Left hindlimb (tissue), 1 donor: ENCODE results near the gene NKX2-4.
"Not testable (repeated sequence)": the region's sequence is repeated elsewhere in the genome, so short reads cannot be mapped to it uniquely, and the experiment has no call there.

ENCODE experiments used
- DNase-seq: peaks from one replicate; pipeline ENCODE4 v3.0.0-alpha.2; 2018

The NKX2-4 gene

DNA sequence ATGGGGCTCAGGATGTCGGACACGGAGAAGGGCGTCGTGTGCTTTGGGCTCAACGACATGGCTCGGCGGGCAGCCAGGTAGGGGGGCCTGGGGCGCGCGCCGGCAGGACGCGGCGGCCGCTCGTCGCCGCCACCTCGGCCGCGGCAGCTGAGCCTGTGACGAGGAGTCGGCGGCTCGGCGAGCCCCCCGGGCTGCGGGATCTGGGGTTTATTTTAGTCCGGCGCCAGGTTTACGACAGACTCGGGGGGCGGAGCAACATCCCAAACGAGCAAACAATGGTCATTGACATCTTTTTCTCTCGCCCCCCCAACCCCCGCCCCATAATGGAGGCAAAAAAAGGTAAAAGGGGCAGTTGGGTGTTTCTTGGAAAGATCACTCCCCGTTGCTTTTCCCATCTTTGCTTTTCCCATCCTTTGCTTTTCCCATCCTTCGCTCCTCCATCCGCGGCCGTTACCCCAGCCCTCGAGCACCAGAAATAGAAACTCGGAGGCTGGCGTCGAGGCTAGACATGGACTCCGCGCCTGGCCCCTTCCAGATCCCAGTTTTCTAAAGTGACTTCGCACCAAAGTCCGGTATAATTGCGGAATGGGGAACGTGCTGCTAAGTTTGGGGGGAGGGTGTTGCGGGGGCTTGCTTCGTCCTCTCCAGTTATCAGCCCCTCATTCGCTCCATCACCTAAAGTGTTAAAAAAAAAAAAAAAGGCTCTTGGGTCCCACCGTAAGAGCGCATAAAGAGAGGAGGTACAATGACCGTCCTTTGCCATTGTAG lies at the start of gene NKX2-4:
NKX2-4 (minus strand) TSS at position 186 of the 768 bp plus-strand sequence; CDS start at position 59, 127 bp downstream.
- DNase-seq, result no peak

GRCh38 chr20:21437816-21438215 lies 40.5 kb upstream of the NKX2-4 start:
- no peak for DNase-seq

- no peak for DNase-seq
These were observed 39.9 kb upstream of the NKX2-4 start for GRCh38 chr20:21437248-21437647.

GRCh38 chr20:21436205-21436604 lies 38.9 kb upstream of the NKX2-4 start:
- no peak for DNase-seq

DNA sequence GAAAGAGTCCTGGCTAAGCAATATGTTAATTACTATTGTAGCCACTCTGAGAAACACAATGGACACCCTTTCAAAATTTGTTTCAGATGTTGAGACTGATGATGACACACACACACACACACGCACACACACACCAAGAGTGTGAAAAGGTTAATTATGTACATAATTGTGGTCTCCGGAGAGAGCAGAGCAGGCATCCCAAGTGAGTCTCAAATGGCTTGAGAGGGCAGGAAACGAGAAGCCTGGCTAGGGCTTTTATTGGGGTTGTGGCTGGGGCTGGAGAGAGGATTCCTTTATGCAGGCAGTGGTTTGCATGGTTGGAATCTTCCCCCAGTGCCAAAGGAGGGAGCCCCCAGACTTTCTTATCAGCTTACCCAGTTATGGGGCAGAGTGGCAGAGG lies 38.2 kb upstream of the NKX2-4 start:
- no peak for DNase-seq

DNA sequence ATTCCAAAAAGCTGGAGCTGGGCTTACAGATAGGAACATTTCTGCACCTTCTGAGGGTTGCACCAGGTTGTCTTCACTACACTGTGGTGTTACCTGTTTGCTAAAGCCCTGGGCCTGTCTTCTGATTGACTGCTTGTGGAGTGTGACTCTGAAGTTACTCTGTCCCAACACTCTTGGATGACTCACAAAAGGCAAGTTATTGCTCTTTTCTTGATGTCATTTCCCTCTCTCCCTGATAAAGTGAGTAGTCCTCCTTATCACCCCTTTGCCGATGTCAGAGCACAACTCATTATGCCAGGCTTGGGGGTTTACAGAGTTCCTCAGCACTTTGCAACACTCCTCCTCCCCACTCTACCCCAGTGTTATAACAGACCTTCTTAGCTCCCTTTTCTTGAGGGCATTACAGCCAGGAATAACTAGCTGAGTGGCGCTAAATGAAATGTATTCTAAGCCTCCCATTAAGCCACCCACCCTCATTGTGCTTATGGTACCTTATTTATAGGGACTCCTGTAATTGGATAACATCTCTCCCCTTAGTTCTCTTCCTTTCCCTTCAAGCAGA lies 36.1 kb upstream of the NKX2-4 start:
- no peak for DNase-seq

- DNase-seq, result no peak
These were observed 35.6 kb upstream of the NKX2-4 start for GRCh38 chr20:21432911-21433310.

DNA sequence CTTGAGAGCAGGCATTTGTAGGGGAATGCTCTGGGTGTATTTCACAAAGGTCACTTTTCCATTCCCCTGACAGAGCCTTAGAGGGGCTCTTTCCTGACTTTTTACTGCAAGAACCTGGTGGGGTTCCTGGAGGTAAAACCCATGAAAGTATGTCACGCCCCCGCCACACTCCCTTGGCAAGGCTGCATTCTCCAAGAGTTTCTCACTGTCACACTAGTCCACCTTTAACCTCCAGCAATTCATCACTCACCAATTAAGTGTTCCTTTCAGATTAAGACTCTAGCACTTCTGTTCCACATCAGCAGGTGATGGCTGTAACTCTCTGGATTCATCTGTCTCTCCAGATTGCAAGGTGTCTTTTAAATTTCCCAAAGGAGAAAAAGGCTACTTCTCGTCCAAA lies 32.7 kb upstream of the NKX2-4 start:
- DNase-seq, result no peak

DNA sequence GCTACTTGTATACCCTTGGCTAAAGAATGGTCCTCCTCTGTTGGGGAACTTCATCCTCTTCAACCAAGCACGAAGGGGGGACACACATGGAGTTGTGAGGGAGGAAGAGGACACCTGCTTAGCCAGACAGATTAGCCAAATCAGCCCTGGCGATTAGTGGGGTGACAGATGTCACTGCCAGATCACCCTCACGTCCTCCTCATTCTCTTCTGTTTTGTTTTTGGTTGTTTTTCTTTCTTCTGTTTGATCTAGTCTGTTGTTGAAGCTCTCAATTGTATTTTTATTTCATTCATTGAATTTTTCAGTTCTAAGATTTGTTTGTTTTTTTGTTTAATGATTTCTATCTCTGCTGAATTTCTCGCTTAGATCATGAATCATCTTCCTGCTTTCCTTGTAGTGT lies 27.5 kb upstream of the NKX2-4 start:
- no peak for DNase-seq

DNA sequence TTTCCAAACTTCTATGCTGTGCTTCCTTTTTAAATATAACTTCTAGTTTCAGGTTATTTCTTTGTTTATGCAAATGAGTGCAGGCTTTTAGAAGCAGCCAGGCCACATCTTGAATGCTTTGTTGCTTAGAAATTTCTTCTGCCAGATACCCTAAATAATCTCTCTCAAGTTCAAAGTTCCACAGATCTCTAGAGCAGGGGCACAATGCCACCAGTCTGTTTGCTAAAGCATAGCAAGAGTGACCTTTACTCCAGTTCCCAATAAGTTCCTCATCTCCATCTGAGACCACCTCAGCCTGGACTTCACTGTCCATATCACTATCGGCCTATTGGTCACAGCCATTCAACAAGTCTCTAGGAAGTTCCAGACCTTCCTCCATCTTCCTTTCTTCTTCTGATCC lies 26.4 kb upstream of the NKX2-4 start:
- DNase-seq, result not testable (repeated sequence)

- DNase-seq, result no peak
These were observed 24.4 kb upstream of the NKX2-4 start for GRCh38 chr20:21421601-21422236.

DNA sequence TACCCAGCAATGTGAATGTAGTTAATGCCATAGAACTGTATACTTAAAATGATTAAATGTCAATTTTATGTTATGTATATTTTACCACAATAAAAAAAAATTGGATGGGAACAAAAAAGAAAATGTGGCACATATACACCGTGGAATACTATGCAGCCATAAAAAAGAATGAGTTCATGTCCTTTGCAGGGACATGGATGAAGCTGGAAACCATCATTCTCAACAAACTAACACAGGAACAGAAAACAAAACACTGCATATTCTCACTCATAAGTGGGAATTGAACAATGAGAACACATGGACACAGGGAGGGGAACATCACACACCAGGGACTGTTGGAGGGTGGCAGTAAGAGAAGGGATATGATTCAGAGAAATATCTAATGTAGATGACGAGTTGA lies 21.8 kb upstream of the NKX2-4 start:
- DNase-seq, result not testable (repeated sequence)

DNA sequence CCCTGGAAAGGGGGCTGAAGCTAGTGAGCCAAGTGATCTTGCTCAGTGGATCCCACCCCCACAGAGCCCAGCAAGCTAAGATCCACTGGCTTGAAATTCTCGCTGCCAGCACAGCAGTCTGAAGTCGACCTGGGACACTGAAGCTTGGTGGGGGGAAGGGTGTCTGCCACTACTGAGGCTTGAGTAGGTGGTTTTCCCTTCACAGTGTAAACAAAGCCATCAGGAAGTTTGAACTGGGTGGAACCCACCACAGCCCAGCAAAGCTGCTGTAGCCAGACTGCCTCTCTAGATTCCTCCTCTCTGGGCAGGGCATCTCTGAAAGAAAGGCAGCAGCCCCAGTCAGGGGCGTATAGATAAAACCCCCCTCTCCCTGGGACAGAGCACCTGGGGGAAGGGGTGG lies 16.7 kb upstream of the NKX2-4 start:
- DNase-seq, result not testable (repeated sequence)

- DNase-seq, result no peak
These were observed 14.4 kb upstream of the NKX2-4 start for GRCh38 chr20:21411725-21412124.

GRCh38 chr20:21399005-21399475 lies 1.7 kb upstream of the NKX2-4 start:
- no peak for DNase-seq

GRCh38 chr20:21398109-21399004 lies 1.0 kb upstream of the NKX2-4 start:
- no peak for DNase-seq

DNA sequence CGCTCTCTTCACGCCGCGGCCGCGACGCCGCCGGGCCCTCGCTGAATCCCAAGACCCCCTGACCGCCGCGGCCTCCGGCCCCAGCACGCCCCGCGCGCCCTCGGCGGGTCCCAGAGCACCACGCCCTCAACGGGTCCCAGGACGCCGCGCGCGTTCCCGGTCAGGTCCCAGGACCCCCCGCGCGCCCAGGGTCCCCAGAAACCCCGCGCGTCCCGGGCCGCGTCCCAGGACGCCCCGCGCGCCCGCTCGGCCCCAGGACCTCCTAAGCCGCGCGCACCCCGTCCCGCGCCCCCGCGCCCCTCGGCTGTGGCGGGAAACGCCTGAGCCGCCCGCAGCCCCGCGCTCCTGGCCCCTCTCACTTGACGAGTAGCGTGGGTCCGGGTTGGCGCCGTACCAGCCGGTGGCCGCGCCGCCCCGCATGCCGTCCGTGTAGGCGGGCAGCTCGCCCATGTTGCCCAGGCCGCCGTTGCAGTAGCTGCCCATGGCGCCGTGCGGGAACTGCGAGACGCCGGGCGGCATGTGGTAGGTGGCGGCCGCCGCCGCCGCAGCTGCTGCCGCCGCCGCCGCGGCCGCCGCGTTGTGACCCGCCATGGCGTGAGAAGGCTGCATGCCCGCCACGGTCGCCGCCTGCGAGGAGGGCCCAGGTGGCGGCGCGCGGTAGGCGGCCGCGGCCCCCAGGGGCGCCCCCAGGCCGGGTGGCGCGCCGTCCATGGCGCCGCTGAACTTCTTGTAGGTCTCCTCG lies 556 bp downstream of the NKX2-4 start:
- DNase-seq, result no peak

- no peak for DNase-seq
These were observed 1.4 kb downstream of the NKX2-4 start for GRCh38 chr20:21395666-21396598.

DNA sequence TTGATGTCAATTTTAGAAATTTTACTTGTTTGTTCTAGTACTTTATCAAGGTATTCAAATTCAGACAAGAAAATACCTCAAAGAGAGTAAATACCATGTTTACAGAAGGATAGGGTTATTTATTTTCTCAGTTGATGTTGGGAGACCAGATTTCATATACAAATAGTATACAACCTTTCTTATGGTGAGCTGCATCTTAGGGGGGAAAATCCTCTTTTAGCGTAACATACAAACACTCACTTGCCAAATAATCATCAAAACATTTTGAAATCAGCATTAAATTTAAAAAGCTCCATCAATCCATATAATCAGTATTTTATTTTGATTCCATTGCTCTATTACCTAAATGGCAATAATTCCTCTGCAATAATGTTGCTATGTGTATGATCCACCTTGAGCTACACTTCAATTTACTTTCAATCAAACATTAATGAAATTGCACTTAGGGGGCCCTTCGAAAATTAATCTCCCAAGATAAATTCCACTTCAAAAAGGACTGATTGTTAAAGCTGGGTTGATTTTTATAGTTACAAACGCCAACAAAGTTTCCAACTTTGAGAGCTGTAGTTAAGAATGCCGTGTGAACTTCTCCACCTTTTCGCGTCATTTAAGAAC lies 2.2 kb downstream of the NKX2-4 start:
- no peak for DNase-seq

DNA sequence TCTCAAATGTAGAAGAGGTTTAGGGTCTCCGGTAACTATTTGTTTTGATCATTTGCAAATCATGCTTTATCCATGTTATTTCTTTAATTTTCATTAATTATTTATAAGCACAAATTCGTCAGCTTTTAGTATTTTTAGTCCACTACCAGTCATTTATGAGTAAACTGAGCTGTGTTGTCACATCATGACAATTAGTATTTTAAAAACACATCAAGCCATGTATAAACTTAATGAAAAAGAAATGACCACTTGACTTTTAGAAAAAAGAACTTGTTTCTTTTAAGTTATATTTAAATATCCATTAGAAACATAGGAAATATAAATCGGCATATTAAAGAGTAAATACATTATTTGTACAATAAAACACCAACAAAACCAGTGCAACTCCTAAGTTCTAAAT lies 2.8 kb downstream of the NKX2-4 start:
- DNase-seq, result no peak
